CD14-positive monocyte (primary cell): ENCODE measurements around the gene RAI14. TPM values are rescaled to one million over a fixed set of nuclear protein-coding genes. Genes with fewer than 3 reads are reported as not detected.

ENCODE experiments used
- DNase-seq, 3 donors: peaks; one replicate each; pipeline ENCODE4 v3.0.0-alpha.2; 2011 to 2022
- H2AFZ ChIP-seq: 2 replicates; pipeline ENCODE4 v1.6.0; 2012; ENCODE audit warnings: mild to moderate bottlenecking, low read depth, low read length, inconsistent platforms; ENCODE audit not compliant: insufficient read depth, poor library complexity, severe bottlenecking
- H3K27ac ChIP-seq, 2 donors: 1 replicate in 1 of 2; 2 replicates in 1 of 2; pipeline ENCODE4 v1.5.1; 2012 to 2013; ENCODE audit warnings: low read length in 2 of 2, control low read depth in 1 of 2, inconsistent platforms in 1 of 2, low read depth in 1 of 2, mild to moderate bottlenecking in 1 of 2
- H3K27me3 ChIP-seq, 2 donors: one replicate each; pipeline versions ENCODE4 v1.6.0 to v1.6.1; 2011 to 2013; ENCODE audit warnings: low read length in 2 of 2; ENCODE audit not compliant: control insufficient read depth in 2 of 2, insufficient read depth in 2 of 2
- H3K36me3 ChIP-seq, 2 donors: replicated peaks in 1 of 2; 1 replicate in 1 of 2; 2 replicates in 1 of 2; pipeline versions ENCODE4 v1.5.1 to v1.6.1; 2012 to 2013; ENCODE audit warnings: low read length in 2 of 2, control low read depth in 1 of 2, inconsistent platforms in 1 of 2, mild to moderate bottlenecking in 1 of 2; ENCODE audit not compliant: insufficient read depth in 2 of 2, control insufficient read depth in 1 of 2
- H3K4me1 ChIP-seq, 2 donors: 1 replicate in 1 of 2; 2 replicates in 1 of 2; pipeline versions ENCODE4 v1.5.1 to v1.6.1; 2012 to 2013; ENCODE audit warnings: low read length in 2 of 2, control low read depth in 1 of 2, inconsistent platforms in 1 of 2, mild to moderate bottlenecking in 1 of 2, moderate library complexity in 1 of 2; ENCODE audit not compliant: insufficient read depth in 2 of 2, control insufficient read depth in 1 of 2
- H3K4me2 ChIP-seq: replicated peaks from 2 replicates; pipeline ENCODE3; 2012; ENCODE audit warnings: low read length, moderate library complexity, mild to moderate bottlenecking; ENCODE audit not compliant: poor library complexity, severe bottlenecking; ENCODE audit errors: extremely low read depth
- H3K4me3 ChIP-seq, 3 experiments: fragments of 200-600 bp in 1 of 3; sonication (generic) in 1 of 3; replicated peaks in 1 of 3; 1 replicate in 2 of 3; 2 replicates in 1 of 3; pipeline ENCODE4 v1.5.1; 2011 to 2013; ENCODE audit warnings: low read length in 3 of 3, mild to moderate bottlenecking in 3 of 3, control low read depth in 2 of 3, low read depth in 2 of 3, inconsistent platforms in 1 of 3, moderate library complexity in 1 of 3
- H3K79me2 ChIP-seq: 2 replicates; pipeline ENCODE4 v1.6.0; 2012; ENCODE audit warnings: mild to moderate bottlenecking, control low read depth, inconsistent platforms, low read length, moderate library complexity; ENCODE audit not compliant: insufficient read depth
- H3K9ac ChIP-seq: 2 replicates; pipeline ENCODE4 v1.6.0; 2017; ENCODE audit warnings: low read length, mild to moderate bottlenecking; ENCODE audit not compliant: insufficient read depth, poor library complexity, severe bottlenecking
- H3K9me3 ChIP-seq, 2 donors: replicated peaks in 1 of 2; 1 replicate in 1 of 2; 2 replicates in 1 of 2; pipeline versions ENCODE4 v1.5.1 to v1.6.1; 2012 to 2013; ENCODE audit warnings: low read length in 2 of 2, control low read depth in 1 of 2; ENCODE audit not compliant: control insufficient read depth in 1 of 2, insufficient read depth in 1 of 2
- H4K20me1 ChIP-seq: 2 replicates; pipeline ENCODE4 v1.6.0; 2012; ENCODE audit warnings: mild to moderate bottlenecking, low read length, control low read depth, moderate library complexity; ENCODE audit not compliant: insufficient read depth
- H3K27ac Mint-ChIP-seq, 7 donors: one replicate each; pipeline ENCODE4 v1.8.0; 2020; ENCODE audit warnings: mild to moderate bottlenecking in 7 of 7, mixed read lengths in 7 of 7, moderate library complexity in 6 of 7, inconsistent platforms in 2 of 7
- H3K27me3 Mint-ChIP-seq, 3 donors: one replicate each; pipeline ENCODE4 v1.8.0; 2021 to 2022; ENCODE audit warnings: low read depth in 3 of 3, mild to moderate bottlenecking in 3 of 3, mixed read lengths in 3 of 3, moderate library complexity in 3 of 3, inconsistent platforms in 1 of 3
- H3K36me3 Mint-ChIP-seq, 2 donors: one replicate each; pipeline ENCODE4 v1.8.0; 2020; ENCODE audit warnings: mixed read lengths in 2 of 2, inconsistent platforms in 1 of 2, mild to moderate bottlenecking in 1 of 2
- H3K4me1 Mint-ChIP-seq: one replicate; pipeline ENCODE4 v1.8.0; 2020; ENCODE audit warnings: mild to moderate bottlenecking, mixed read lengths
- H3K4me3 Mint-ChIP-seq, 2 donors: one replicate each; pipeline ENCODE4 v1.8.0; 2020; ENCODE audit warnings: mild to moderate bottlenecking in 2 of 2, mixed read lengths in 2 of 2, moderate library complexity in 1 of 2
- H3K9me3 Mint-ChIP-seq, 7 donors: one replicate each; pipeline ENCODE4 v1.8.0; 2020 to 2022; ENCODE audit warnings: mixed read lengths in 7 of 7, mild to moderate bottlenecking in 6 of 7, moderate library complexity in 6 of 7, inconsistent platforms in 2 of 7
- WGBS: methylation state at CpG from one replicate; pipeline ENCODE4 v1.1.5; 2013; ENCODE audit warnings: missing lambda C conversion rate; ENCODE audit not compliant: insufficient coverage; 5-methylcytosine and 5-hydroxymethylcytosine counted together
- intact Hi-C, 2 donors: fragments of 100-400 bp; cut with micrococcal nuclease; formaldehyde crosslinking; loops; one replicate each; pipeline versions ENCODE4 v1.15.0 to v1.15.1; 2023
- polyA plus RNA-seq, 3 donors: library from polyadenylated mRNA; depleted of rRNA in 1 of 3; unstranded in 2 of 3; stranded (reverse) in 1 of 3; fragments of 300-500 nt in 2 of 3; fragments of >200 nt in 1 of 3; fragmentation: Illumina TruSeq in 2 of 3; gene quantifications; 1 replicate in 2 of 3; 2 replicates in 1 of 3; pipeline ENCODE4 v1.2.3, GENCODE V29; 2012 to 2021
- TF ChIP-seq, protein P1 (sequence below): fragments of 200-600 bp; IDR thresholded peaks from one replicate; pipeline ENCODE4 v1.8.0; 2022; ENCODE audit warnings: antibody characterized with exemption, mild to moderate bottlenecking

The RAI14 gene
- polyA plus RNA-seq, 3 donors = 0.08 TPM; not detected in 2

GRCh38 chr5:34857894-34858293, 201.8 kb downstream of the RAI14 start:
- no peak overlapping the region for H3K4me3 Mint-ChIP-seq
- H3K27me3 Mint-ChIP-seq = peaks cover 0 to 2% (median 2%) of the 10 kb centered on the region in 3 donors
- no peak overlapping the region for H2AFZ ChIP-seq

GRCh38 chr5:34858790-34859189, 202.7 kb downstream of the RAI14 start:
- H3K27me3 Mint-ChIP-seq = peaks cover 0 to 2% (median 2%) of the 10 kb centered on the region in 3 donors
- Histone ChIP-seq H3K4me1 (no peaks in the 10 kb centered on the region), H3K4me2 (no peak overlapping the region), H3K27me3 (no peaks in the 10 kb centered on the region), H3K9me3 (no peaks in the 10 kb centered on the region), H2AFZ (no peak overlapping the region), H4K20me1 (no peaks in the 10 kb centered on the region), H3K9ac (no peak overlapping the region), H3K27ac (no peak overlapping the region), H3K36me3 (no peaks in the 10 kb centered on the region), H3K4me3 (no peak overlapping the region), H3K79me2 (no peaks in the 10 kb centered on the region)
- H3K36me3 Mint-ChIP-seq = no peaks in the 10 kb centered on the region
- no peak overlapping the region for H3K4me3 Mint-ChIP-seq
- no peak overlapping the region for H3K27ac Mint-ChIP-seq
- peaks cover 0 to 3% (median 0%) of the 10 kb centered on the region in 7 donors for H3K9me3 Mint-ChIP-seq
- H3K4me1 Mint-ChIP-seq = no peaks in the 10 kb centered on the region
- WGBS = 83% methylated on average over 1 of the region's 2 CpGs
- no peak for DNase-seq
- intact Hi-C loops = no loop called here
- TF ChIP-seq, protein P1, sequence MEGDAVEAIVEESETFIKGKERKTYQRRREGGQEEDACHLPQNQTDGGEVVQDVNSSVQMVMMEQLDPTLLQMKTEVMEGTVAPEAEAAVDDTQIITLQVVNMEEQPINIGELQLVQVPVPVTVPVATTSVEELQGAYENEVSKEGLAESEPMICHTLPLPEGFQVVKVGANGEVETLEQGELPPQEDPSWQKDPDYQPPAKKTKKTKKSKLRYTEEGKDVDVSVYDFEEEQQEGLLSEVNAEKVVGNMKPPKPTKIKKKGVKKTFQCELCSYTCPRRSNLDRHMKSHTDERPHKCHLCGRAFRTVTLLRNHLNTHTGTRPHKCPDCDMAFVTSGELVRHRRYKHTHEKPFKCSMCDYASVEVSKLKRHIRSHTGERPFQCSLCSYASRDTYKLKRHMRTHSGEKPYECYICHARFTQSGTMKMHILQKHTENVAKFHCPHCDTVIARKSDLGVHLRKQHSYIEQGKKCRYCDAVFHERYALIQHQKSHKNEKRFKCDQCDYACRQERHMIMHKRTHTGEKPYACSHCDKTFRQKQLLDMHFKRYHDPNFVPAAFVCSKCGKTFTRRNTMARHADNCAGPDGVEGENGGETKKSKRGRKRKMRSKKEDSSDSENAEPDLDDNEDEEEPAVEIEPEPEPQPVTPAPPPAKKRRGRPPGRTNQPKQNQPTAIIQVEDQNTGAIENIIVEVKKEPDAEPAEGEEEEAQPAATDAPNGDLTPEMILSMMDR = no peak

More at GRCh38 chr5:34857894-34858293, 201.8 kb downstream of the RAI14 start:
- Histone ChIP-seq H3K9ac (no peak overlapping the region), H3K27ac (no peak overlapping the region), H3K4me2 (no peak overlapping the region), H3K36me3 (no peaks in the 10 kb centered on the region), H4K20me1 (no peaks in the 10 kb centered on the region), H3K79me2 (no peaks in the 10 kb centered on the region), H3K4me3 (no peak overlapping the region), H3K27me3 (no peaks in the 10 kb centered on the region), H3K9me3 (no peaks in the 10 kb centered on the region), H3K4me1 (no peaks in the 10 kb centered on the region)
- H3K9me3 Mint-ChIP-seq = peaks cover 1 to 5% (median 4%) of the 10 kb centered on the region in 7 donors
- intact Hi-C loops = no loop called here
- H3K27ac Mint-ChIP-seq = no peak overlapping the region
- no peaks in the 10 kb centered on the region for H3K4me1 Mint-ChIP-seq
- no peak for DNase-seq
- no CpG with 5 or more reads among the region's 1 CpG for WGBS
- TF ChIP-seq, protein P1 = no peak
- H3K36me3 Mint-ChIP-seq = no peaks in the 10 kb centered on the region
